ENCODE results near the gene HS3ST2.
A peak's percentile ranks its signal among the peaks of the same experiment; 100 is the strongest.

HS3ST2 gene

GRCh38 chr16:22813948-22814710 is at the start of gene HS3ST2:
TSS of gene HS3ST2 (plus strand) at chr16:22814162. CDS start at chr16:22814611, 449 bp downstream.
- peak; percentile 56 for DNase-seq (ENCODE audit: extremely low spot score)
- CTCF ChIA-PET: no interaction called here
- TF ChIP-seq ARNT (IDR thresholded peaks at IDR 0.05) (no peak), HDGF (IDR thresholded peaks at IDR 0.05; ENCODE audit: borderline replicate concordance) (no peak), BHLHE40 (IDR thresholded peaks at IDR 0.05; ENCODE audit: borderline replicate concordance) (no peak), NFRKB (IDR thresholded peaks at IDR 0.05) (no peak), FOXK2 (IDR thresholded peaks at IDR 0.05) (no peak), PKNOX1 (IDR thresholded peaks at IDR 0.05) (no peak), LEF1 (IDR thresholded peaks at IDR 0.05; ENCODE audit: borderline replicate concordance) (no peak), SUZ12 (IDR thresholded peaks at IDR 0.05) (no peak), FOXA1 (IDR thresholded peaks at IDR 0.05) (no peak), CTBP1 (IDR thresholded peaks at IDR 0.05; ENCODE audit: borderline replicate concordance) (no peak), ZNF384 (IDR thresholded peaks at IDR 0.05) (no peak), L3MBTL2 (conservative IDR thresholded peaks at IDR 0.05) (no peak), SP1 (IDR thresholded peaks at IDR 0.05) (no peak), FOXM1 (IDR thresholded peaks at IDR 0.05; ENCODE audit: borderline replicate concordance) (no peak), TARDBP (IDR thresholded peaks at IDR 0.05) (no peak), ELF4 (IDR thresholded peaks at IDR 0.05) (no peak)
- POLR2A ChIA-PET: no interaction called here

- ChIA-PET POLR2A (no interaction called here), CTCF (no interaction called here)
- TF ChIP-seq L3MBTL2 (conservative IDR thresholded peaks at IDR 0.05) (no peak), ELF4 (IDR thresholded peaks at IDR 0.05) (no peak), ZNF384 (IDR thresholded peaks at IDR 0.05) (no peak), SUZ12 (IDR thresholded peaks at IDR 0.05) (no peak)
- no peak for DNase-seq (ENCODE audit: extremely low spot score)
These were observed 49.2 kb upstream of the HS3ST2 start for GRCh38 chr16:22764662-22765327.

GRCh38 chr16:22765479-22765878 is 48.5 kb upstream of the HS3ST2 start:
- ChIA-PET POLR2A (no interaction called here), CTCF (no interaction called here)
- DNase-seq (ENCODE audit: extremely low spot score): no peak

GRCh38 chr16:22770866-22771265 is 43.1 kb upstream of the HS3ST2 start:
- CTCF ChIA-PET: no interaction called here
- DNase-seq (ENCODE audit: extremely low spot score): no peak
- POLR2A ChIA-PET: no interaction called here
- TF ChIP-seq FOXM1 (IDR thresholded peaks at IDR 0.05; ENCODE audit: borderline replicate concordance) (no peak), NFRKB (IDR thresholded peaks at IDR 0.05) (no peak), SUZ12 (IDR thresholded peaks at IDR 0.05) (no peak), PKNOX1 (IDR thresholded peaks at IDR 0.05) (no peak), FOXK2 (IDR thresholded peaks at IDR 0.05) (no peak), SP1 (IDR thresholded peaks at IDR 0.05) (no peak), ELF4 (IDR thresholded peaks at IDR 0.05) (no peak), BHLHE40 (IDR thresholded peaks at IDR 0.05; ENCODE audit: borderline replicate concordance) (no peak), HDGF (IDR thresholded peaks at IDR 0.05; ENCODE audit: borderline replicate concordance) (no peak), LEF1 (IDR thresholded peaks at IDR 0.05; ENCODE audit: borderline replicate concordance) (no peak), ZNF384 (IDR thresholded peaks at IDR 0.05) (no peak), ARNT (IDR thresholded peaks at IDR 0.05) (no peak), CTBP1 (IDR thresholded peaks at IDR 0.05; ENCODE audit: borderline replicate concordance) (no peak), L3MBTL2 (conservative IDR thresholded peaks at IDR 0.05) (no peak), FOXA1 (IDR thresholded peaks at IDR 0.05) (no peak), TARDBP (IDR thresholded peaks at IDR 0.05) (no peak)

More at GRCh38 chr16:22765479-22765878, 48.5 kb upstream of the HS3ST2 start:
- TF ChIP-seq TARDBP (IDR thresholded peaks at IDR 0.05) (no peak), L3MBTL2 (conservative IDR thresholded peaks at IDR 0.05) (no peak), ZNF384 (IDR thresholded peaks at IDR 0.05) (no peak), SP1 (IDR thresholded peaks at IDR 0.05) (no peak), LEF1 (IDR thresholded peaks at IDR 0.05; ENCODE audit: borderline replicate concordance) (no peak), FOXM1 (IDR thresholded peaks at IDR 0.05; ENCODE audit: borderline replicate concordance) (no peak), ELF4 (IDR thresholded peaks at IDR 0.05) (no peak)

GRCh38 chr16:22771551-22771950 is 42.4 kb upstream of the HS3ST2 start:
- TF ChIP-seq L3MBTL2 (conservative IDR thresholded peaks at IDR 0.05) (no peak), SUZ12 (IDR thresholded peaks at IDR 0.05) (no peak), TARDBP (IDR thresholded peaks at IDR 0.05) (no peak), SP1 (IDR thresholded peaks at IDR 0.05) (no peak), BHLHE40 (IDR thresholded peaks at IDR 0.05; ENCODE audit: borderline replicate concordance) (no peak), HDGF (IDR thresholded peaks at IDR 0.05; ENCODE audit: borderline replicate concordance) (no peak), FOXA1 (IDR thresholded peaks at IDR 0.05) (no peak), ARNT (IDR thresholded peaks at IDR 0.05) (no peak), PKNOX1 (IDR thresholded peaks at IDR 0.05) (no peak), FOXM1 (IDR thresholded peaks at IDR 0.05; ENCODE audit: borderline replicate concordance) (no peak), ELF4 (IDR thresholded peaks at IDR 0.05) (no peak), NFRKB (IDR thresholded peaks at IDR 0.05) (no peak), ZNF384 (IDR thresholded peaks at IDR 0.05) (no peak), FOXK2 (IDR thresholded peaks at IDR 0.05) (no peak), LEF1 (IDR thresholded peaks at IDR 0.05; ENCODE audit: borderline replicate concordance) (no peak), CTBP1 (IDR thresholded peaks at IDR 0.05; ENCODE audit: borderline replicate concordance) (no peak)
- ChIA-PET POLR2A (no interaction called here), CTCF (no interaction called here)
- DNase-seq (ENCODE audit: extremely low spot score): no peak

Measured in HEK293T (cell line).